Medulla oblongata (tissue), 1 donor: Measurements from ENCODE around the gene AKAP7.

Experiments
- DNase-seq: peaks from one replicate; pipeline ENCODE4 v3.0.0-alpha.2; 2015; ENCODE audit errors: extremely low spot score

Gene AKAP7

GRCh38 chr6:131134220-131134979 is 867 bp upstream of the AKAP7 start:
- no peak for DNase-seq

DNA sequence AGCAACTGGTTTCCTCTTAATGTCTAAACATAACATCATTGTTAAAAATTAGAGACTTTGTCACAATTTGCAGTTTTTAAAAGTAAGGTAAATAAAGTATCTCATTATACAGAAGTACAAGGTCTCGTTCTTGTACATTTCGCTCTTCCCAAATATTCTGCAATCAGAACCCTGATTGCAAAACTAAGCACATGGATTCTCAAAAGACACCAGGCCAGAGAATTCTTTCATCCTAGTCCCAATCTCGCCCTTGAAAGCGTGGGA is 355 bp upstream of the AKAP7 start:
- DNase-seq, result no peak

DNA sequence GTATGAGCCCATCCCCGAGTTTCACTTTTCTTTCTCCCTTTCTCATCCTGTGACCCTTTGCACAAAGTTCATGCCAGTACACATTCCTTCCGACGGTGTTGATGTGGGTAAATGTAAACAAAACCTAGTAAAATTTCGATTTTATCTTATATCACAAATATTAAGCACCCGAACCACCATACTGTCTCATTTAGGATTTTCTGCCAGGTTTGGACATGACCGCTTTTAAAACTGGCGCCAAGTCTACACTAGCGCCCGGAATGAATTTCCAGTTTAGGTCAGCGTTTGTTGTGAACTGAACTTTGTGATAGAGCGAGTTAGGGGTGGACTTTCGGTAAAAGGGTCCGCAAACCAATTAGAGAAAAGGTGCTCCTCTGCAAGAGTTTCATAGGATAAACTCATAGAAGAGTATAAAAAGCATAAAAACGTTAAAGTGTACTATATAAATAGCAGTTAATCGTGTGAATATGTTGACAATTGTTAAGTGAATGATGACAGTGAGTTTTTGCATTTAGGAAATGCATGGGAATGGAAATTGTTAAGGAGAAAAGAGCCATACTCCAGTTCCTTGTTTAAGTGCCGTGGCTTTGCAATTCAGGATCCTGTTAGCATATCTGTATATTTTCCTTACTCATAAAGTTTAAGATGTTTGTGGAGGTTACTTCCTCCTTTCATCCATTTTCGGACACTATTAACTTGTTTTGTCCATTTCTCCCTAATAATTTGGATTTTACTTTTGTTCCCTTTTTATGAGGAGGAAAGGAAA is 937 bp downstream of the AKAP7 start:
- peak; percentile 70 for DNase-seq

GRCh38 chr6:131139599-131139998 is 4.3 kb downstream of the AKAP7 start:
- peak; percentile 60 for DNase-seq

DNA sequence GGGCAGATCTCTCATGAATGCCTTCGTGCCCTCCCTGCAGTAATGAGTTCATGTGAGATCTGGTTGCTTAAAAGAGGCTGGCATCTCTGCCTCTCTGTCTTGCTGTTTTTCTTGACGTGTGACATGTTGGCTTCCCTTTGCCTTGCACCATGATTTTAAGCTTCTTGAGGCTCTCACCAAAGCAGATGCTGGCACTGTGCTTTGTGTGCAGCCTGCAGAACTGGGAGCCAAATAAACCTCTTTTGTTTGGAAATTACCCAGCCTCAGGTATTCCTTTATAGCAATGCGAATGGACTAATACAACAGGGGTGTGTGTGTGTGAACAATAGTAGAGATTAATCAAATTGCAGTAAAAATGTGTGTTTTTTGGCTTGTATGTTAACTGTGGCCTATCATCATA is 8.1 kb downstream of the AKAP7 start:
- DNase-seq, result no peak

- DNase-seq, result no peak
Observed at GRCh38 chr6:131146865-131147264, 11.6 kb downstream of the AKAP7 start.

GRCh38 chr6:131156411-131156810 is 21.1 kb downstream of the AKAP7 start:
- no peak for DNase-seq

GRCh38 chr6:131159578-131159977 is 24.3 kb downstream of the AKAP7 start:
- no peak for DNase-seq

DNA sequence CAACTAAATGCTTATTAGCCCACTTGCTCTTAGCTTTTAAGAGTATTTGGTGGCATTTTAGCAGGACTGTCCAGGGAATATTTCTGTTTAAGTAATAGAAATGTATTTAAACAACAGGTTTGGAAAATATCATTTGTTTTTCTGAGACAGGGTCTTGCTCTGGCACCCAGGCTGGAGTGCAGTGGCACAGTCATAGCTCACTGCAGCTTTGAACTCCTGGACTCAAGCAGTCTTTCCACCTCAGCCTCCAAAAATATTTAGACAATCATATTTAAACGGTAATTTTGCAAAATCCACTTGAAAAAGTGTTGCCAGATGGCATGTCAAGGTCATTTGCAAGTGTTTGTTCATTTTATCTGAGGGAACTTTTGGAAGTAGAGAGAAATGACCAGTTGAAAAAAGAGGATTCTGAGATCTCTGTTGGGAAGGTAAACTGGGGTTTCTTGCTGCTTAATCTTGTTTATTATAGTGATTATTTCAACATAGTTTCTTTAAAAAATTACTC is 25.0 kb downstream of the AKAP7 start:
- DNase-seq, result no peak

- DNase-seq, result no peak
Observed at GRCh38 chr6:131161987-131162386, 26.7 kb downstream of the AKAP7 start.

DNA sequence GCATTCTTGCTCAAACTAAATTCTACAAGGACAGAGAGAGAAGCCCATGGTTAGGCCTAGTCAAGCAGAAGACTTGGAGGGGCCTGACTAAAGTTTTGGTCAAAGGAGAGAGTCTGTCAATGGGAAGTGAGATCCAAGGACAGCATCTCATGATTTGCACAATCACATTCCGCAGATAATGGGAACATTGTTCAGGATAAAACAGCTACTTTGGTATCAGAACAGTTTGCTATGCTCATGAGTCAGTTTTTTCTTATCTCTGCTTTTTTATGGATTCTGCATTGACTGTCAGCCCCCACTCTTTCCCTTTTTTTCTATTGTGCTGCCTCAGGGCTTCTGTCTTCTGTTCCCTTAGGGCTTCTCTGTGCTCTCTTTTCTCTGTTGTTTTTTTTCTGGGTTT is 28.6 kb downstream of the AKAP7 start:
- DNase-seq, result peak; percentile 42

DNA sequence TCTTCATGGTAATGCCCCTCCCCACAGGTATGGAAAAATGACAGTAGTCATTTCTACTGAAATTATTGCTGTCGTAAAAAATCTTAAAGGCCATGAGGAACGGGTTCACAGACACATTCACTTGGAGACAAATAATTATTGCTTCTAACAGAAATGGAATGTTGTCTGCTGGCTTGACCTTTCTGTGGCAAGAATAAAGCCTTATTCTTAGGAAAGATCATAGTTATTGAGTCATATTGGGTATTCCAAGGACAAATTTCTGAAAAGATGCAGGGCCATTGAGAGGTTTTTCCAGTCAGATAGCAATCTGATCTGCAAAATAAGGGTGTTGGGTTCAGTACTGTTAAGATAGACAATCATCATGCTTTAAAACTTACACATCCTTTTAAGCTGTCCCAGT is 29.2 kb downstream of the AKAP7 start:
- peak; percentile 25 for DNase-seq

GRCh38 chr6:131167773-131168172 is 32.5 kb downstream of the AKAP7 start:
- DNase-seq, result no peak

- DNase-seq, result no peak
Observed at GRCh38 chr6:131169613-131170012, 34.3 kb downstream of the AKAP7 start.

GRCh38 chr6:131172222-131172621 is 37.0 kb downstream of the AKAP7 start:
- no peak for DNase-seq

DNA sequence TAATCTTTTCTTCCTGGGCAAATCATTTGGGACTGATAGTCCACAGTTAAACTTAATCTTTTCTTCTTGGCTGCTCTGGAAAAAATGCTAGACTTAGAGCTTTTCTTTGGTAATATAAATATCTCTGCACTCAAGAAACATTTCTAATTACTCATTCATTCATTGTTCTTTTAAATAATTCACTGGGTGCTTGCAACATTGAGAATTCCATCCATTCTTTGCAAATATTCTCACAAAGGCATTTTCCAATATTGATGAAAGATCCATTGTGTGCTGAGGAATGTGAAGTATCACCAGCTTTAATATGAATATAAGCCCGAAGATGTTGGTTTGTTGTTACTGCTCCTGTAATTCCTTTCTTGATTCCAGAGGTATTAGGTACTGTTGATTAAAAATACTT is 38.4 kb downstream of the AKAP7 start:
- DNase-seq, result no peak

DNA sequence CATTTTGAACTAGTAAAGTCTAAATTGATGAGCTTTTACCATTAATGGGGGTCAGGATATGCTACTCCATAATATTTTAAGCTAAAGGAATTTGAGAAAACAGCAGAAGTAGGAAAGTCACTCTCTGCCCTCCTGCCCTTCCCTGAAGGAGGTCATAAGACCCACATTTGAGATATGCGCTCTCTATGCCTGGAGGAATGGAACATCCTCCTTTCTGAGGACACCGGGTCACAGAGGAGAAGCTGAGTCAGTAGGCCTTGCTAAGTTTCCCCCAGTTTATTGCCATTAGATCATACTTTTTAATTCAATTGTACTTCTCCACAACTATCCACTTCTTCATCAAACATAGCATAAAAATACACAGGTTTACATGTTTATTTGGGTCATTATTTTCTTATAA is 40.3 kb downstream of the AKAP7 start:
- DNase-seq, result no peak

GRCh38 chr6:131177996-131178395 is 42.7 kb downstream of the AKAP7 start:
- DNase-seq, result no peak

DNA sequence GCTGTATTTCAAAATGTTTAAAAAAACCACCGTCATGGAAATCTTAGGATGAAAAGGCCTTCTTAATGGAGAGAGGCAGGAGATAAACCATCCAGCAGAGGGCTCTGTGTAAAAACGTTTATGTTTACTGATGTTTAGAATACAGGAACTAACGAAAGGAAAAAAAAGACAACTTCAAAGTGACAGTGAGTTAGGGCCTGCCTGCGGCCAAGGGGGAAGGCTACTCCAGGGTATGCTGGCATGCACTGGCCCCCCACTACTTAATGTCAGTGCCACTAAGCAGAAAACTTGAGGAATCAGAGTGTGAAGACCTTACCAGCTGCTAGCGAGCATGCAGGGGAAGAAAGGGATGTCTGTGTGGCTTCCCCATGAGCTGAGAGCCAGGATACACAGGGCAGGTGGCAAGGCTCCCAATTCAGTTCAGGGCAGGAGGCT is 47.7 kb downstream of the AKAP7 start:
- DNase-seq, result peak; percentile 73

- DNase-seq, result no peak
Observed at GRCh38 chr6:131183427-131184095, 48.3 kb downstream of the AKAP7 start.

DNA sequence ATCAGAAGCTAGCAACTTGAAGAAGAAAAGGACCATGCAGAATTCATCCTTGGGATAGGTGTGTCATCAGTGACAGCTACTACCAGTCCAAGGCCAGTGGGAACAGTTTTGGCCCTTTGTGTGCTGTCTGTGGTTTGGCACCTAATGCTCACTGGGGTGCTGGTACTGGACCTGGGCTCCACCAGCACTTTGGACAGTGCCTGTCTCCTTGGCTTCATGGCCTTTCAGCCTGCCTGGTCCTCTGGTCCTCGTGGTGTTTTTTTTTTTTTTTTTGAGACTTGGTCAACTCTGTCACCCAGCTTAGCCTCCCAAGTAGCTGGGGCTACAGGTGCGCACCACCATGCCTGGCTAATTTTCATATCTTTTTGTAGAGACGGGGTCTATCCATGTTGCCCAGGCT is 56.3 kb downstream of the AKAP7 start:
- no peak for DNase-seq

- no peak for DNase-seq
Observed at GRCh38 chr6:131197716-131198115, 62.4 kb downstream of the AKAP7 start.
